Peyer's patch (tissue), 4 donors: ENCODE data around the gene UROC1.

Source experiments
- CTCF ChIP-seq, 6 experiments: fragments of 450-650 bp in 4 of 6; fragments of 200-600 bp in 2 of 6; sonication (generic) in 1 of 6; IDR thresholded peaks; one replicate each; pipeline ENCODE4 v1.5.1; 2017 to 2019; ENCODE audit warnings: antibody characterized with exemption in 6 of 6, mild to moderate bottlenecking in 3 of 6, moderate library complexity in 1 of 6
- POLR2A ChIP-seq, 2 donors: fragments of 450-650 bp; IDR thresholded peaks; one replicate each; pipeline ENCODE4 v1.5.1; 2017; ENCODE audit warnings: antibody characterized with exemption in 2 of 2, mild to moderate bottlenecking in 2 of 2, moderate library complexity in 2 of 2

GRCh38 chr3:126521122-126521891, 3.7 kb upstream of the UROC1 start:
- no peak for TF ChIP-seq CTCF (IDR thresholded peaks at IDR 0.05)
- TF ChIP-seq POLR2A (IDR thresholded peaks at IDR 0.05) = no peak
